Measurements from ENCODE around the gene CEP78.

The CEP78 gene

DNA sequence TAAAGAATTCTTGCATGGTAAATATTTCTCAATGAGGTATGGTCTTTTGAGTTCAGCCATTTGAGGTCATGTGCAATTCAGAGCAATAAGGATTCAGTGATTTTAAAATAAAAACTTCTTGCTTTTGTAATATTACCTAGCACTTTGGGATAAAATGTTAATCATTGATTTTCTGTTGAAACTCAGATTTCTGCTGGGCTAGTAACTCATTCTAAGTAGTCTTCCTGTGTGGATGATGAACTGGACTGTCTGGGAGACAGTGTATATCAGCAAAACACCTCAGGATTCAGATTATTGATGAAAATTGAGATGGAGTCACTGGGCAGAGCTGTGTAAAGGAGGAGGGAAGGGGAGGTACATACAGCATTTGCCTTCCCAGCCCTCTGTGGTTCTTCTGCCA is 50.2 kb downstream of the CEP78 start:
- DNase-seq (ENCODE audit: low read depth in 3 of 3, low spot score in 1 of 3), result no peak

DNA sequence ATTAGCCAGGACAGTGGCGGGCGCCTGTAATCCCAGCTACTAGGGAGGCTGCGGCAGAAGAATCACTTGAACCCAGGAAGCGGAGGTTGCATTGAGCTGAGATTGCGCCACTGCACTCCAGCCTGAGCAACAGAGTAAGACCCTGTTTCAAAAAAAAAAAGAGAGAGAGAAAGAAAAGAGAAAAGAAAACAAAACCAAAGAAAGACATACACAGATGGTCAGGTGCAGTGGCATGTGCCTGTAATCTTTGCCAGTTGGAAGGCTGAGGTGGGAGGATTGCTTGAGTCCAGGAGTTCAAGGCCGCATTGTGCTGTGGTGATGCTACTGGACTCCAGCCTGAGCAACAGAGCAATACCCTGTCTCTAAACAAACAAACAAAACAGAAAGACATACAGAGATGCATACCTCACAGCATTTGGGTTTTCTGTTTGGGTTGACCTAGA is 51.1 kb downstream of the CEP78 start:
- no peak for DNase-seq (ENCODE audit: low read depth in 3 of 3, low spot score in 1 of 3)

DNA sequence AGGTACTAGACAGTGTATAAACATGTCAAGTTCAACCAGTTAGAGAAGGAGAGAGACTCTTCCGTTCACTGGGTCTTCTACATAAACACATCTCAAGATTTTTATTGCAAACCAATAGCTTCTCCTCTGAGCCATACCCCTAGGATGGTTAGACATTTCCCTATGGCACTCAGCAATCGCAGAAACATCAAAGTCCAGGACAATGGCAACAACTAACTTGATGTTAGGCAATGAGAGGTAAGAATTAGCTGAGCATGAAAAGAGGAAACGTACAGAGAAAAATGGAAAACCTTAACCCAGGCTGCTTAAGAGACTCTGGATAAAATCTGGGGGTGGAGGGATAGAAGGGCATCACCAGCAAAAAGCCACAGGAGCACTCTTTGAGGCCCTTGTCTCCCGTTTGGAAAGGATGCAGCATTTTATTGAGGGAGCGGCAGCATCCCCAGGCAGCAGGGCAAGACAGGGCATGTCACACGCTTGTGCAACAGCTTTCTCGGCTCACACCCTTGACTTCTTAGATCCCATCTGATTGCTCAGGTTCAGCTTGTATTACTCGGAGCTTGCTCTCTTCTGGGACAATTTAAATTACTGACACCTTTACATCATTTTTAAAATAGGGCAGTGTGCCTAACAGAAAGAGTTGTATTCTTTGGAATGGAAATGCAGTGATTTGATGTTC is 52.5 kb downstream of the CEP78 start:
- no peak for DNase-seq (ENCODE audit: low read depth in 3 of 3, low spot score in 1 of 3)

DNA sequence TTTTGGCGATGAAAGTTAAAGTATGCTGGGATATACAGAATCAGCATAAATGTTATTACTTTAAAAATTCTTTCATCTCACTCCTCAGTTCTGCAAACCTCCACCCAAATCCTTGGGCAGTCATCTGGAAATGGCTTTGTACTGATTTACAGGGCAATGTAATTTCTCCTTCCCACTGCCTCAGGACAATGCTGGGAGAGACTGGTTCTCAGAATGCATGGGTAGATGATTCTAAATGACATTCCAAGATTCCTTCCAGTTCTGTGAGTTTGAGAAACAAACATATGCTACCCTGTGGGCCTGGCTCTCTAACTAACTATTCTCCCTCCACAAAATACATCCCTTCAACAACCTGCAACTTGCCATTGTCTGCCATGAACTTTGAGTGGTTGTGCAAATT is 53.6 kb downstream of the CEP78 start:
- DNase-seq (ENCODE audit: low read depth in 3 of 3, low spot score in 1 of 3), result no peak

DNA sequence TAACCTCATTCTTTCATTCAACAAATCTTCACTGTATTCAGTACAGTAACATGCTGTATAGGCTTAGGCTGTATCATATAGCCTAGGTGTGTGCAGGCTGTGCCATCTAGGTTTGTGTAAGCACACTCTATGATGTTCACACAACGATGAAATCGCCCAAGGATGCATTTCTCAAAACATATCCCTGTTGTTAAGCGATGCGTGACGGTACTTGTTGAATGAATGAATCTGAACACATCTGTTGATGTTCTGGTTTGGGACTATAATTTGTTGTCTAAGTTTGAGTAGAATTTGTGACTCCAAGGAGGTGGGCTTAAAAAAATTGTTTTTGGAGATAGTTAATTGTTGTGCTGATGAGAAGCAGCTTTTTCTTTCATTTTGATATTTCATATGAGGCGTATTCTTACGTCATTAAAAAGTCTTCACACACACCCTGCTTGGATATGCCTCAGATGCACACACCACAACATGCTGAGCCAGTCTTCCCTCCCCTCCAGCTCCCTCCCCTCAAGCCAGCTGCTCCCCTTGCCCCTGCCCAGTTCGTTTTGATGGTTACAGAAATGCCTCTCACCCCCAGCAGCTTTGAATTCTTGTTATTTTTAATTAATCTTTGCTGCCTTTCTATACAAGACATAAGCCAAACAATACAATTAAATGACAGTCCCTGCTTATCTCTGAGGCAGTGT is 55.5 kb downstream of the CEP78 start:
- DNase-seq (ENCODE audit: low read depth in 3 of 3, low spot score in 1 of 3), result no peak

DNA sequence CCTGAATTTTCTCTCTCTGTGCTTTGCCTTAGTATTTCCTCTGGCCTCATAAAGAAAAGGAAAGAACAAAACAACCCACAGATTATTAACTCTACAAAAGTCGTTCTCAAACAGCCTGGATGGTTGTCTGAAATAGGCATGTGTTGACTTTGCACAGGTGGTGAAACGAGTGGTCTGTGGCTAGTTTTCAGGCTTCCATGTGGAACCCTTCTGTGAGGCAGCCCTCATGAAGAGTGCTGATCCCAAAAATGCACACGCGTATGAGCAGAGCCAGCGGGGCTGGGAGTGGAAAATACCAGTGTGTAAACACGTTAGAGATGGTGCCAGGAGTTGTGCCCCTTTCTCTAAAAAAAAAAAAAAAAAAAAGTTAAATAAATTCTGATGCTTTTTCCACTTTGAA is 56.2 kb downstream of the CEP78 start:
- DNase-seq (ENCODE audit: low read depth in 3 of 3, low spot score in 1 of 3), result no peak

DNA sequence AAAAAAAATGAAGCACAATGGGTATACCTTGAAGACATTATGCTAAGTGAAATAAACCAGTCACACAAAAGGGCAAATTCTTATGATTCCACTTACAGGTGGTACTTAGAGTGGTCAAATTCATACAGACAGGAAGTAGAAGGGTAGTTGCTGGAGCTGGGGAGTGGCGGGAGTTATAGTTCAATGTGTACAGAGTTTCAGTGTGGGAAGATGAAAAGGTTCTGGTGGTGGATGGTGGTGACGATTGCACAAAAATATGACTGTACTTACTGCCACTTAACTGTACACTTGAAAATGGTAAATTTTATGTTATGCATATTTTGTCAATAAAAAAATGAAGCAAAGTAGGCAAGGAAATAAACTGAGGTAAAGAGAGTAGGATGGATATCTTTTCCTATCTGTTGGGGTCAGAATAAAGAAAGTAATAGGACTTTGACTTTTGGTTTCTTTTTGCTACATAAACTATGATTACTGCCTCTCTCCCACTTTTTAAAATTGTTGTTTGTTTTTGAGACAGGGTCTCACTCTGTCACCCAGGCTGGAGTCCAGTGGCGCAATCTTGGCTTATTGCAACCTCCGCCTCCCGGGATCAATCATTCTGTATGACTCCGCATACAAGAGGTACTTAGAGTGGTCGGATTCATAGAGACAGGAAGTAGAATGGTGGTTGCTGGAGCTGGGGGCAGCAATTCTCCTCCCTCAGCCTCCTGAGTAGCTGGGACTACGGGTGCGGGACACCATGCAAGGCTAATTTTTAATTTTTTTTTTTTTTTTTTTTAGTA is 57.0 kb downstream of the CEP78 start:
- no peak for DNase-seq (ENCODE audit: low read depth in 3 of 3, low spot score in 1 of 3)

DNA sequence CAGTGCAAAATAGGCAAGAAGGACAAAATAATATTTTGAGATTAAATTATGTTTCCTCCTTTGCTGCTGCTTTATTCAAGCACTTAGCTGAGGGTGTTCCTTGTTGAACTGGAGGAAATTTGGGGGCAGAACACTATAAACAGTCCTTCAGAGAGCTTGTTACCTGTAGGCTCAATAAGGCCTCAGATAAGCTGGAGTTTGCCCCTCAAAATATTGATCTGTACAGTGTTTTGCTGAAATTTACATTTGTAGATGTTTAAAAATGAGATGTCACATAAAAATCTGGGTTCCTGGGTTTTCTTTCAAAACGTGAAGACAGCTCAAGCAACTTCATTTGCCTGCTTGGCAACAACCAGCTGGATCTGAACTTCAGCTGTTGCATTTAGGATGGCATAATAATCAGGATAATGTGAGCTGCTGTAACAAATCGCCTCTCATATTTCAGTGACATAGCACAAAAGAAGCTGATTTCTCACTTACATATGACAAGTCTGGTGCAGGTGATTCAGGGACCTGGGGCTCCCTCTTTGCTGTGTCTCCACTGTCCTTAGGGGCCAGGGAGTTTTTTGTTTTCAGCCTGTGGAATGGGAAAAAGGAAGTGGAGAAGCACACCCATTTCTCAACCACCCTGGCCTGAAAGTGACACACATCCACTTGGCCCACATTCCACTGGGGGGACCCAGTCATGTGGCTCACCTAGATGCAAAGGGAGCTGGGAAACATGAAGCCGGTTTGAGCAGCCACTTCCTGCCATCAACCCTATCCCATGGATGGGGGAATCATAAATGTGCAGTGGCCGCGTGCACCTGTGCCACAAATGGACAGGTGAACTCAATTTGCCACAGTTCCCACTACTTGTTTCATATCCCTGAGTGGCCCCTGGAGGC is 58.7 kb downstream of the CEP78 start:
- no peak for DNase-seq (ENCODE audit: low read depth in 3 of 3, low spot score in 1 of 3)

DNA sequence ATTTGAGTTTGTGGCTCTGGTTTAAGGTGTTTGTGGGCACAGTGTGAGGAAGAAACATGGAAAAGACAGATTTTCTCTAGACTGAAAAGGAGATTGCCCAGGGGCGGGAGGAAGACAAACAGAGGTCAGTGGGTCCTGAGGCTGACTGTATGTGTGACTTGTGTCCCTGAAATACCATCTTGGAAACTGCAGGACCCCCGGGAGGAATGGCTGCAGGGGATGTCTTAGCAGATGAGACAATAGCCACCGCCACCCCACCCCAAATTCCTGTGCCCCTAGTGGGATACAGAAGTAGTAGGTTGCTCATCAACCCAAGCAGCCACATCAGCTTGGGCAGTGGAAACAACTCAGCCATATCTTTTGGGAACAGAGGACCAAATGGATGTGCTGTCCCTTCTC is 59.3 kb downstream of the CEP78 start:
- DNase-seq (ENCODE audit: low read depth in 3 of 3, low spot score in 1 of 3), result no peak

DNA sequence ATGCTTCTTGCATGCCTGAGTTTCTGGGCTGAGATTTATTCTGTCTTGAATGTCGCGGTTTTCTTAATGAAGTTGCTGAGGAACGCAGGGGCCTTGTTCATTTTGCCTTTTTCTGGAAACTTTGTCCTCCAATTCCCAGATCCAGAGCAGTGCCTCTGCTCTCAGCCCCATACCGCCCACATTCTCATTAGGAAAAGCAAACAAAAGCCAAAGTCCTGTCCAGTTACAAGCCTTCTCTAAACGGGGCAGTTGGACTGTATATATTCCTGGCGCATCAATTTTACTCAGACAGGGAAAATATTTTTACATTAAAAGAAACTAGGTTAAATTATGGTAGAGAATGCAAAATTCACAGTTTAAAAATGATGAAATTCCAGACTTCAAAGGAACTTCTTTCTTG is 59.9 kb downstream of the CEP78 start:
- DNase-seq (ENCODE audit: low read depth in 3 of 3, low spot score in 1 of 3), result no peak

DNA sequence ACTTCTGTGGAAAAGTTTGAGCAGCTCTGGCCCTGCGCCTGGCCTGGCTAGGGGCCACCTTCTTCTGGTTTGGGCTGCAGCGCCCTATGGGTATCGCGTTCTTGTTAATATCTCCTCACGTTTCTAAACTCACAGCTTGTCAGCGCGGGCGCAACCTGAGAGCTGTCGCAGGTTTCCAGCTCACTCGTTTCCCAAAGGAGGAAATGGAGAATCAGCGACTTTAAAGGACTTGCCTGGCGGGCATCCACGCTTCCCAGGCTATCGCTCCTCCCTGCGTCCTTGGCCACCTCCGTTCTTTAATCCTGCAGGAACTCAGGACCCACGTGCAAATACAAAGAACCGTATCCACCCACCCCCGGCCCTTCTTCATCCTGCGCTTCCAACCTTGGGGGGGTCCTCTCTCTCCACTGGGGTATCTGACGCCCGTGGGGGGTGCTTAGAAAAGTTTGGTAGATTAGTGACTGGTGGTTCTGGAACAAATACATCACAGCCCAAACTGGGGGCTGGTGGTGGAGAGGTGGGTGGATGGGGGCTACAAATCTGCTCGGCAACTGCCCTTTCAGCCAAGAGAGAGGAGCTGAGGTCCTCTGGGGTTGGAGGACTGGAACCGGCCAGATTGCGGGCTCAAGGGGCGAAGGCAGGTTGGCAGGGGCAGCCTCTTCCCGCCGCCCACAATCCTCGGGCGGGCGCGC is 60.5 kb downstream of the CEP78 start:
- DNase-seq (ENCODE audit: low read depth in 3 of 3, low spot score in 1 of 3), result peak in 1 of 3 donors; percentile 9

DNA sequence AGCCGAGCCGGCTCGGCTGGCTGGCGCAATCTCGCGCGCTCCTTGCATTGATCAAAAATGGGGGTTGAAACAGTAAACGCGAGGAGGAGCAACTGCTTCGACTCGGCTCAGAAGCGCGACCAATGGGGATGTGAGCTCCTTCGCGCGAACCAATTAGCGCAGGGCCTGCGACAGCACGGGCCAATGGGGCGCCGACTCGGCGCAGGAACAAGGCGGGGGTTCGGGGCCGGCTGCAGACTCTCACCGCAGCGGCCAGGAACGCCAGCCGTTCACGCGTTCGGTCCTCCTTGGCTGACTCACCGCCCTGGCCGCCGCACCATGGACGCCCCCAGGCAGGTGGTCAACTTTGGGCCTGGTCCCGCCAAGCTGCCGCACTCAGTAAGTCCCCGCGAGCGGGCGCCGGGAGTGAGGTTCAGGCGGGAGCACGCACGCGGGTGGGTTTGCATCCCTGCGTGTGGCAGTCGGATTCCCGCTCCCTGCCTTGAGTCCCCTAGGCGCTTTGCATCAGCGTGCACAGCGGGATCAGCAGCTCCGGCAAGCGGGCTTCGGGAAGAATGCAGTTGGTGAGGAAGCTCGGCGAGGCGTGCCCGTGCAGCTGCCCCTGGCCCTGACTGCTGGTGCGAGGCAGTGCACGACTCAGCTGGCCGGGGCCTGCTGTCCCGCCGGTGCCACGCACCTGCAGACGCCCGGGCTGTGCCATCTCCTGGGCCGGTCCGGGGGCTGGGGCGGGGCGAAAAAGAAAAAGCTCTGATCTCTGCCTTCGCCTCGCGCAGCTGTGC is 61.2 kb downstream of the CEP78 start, which contains the start of gene PSAT1:
PSAT1 (plus strand) TSS at position 233 of the 779 bp plus-strand sequence; CDS start at position 319, 86 bp downstream.
- peak; percentile 49 to 77 (median 74) for DNase-seq (ENCODE audit: low read depth in 3 of 3, low spot score in 1 of 3)

DNA sequence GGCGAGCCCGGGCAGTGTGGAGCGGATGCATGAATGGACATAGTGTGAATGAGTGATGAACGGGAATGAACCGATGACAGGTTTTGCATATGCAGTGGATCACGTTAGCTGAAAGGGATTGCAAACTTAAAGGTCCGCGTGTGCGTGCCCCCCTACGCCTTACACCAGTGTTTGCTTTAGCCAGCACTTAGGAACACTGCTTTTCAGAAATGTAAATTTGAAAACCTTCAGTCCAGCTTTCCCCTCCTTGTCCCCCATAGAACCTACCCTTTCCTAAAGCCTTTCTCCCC is 61.7 kb downstream of the CEP78 start:
- DNase-seq (ENCODE audit: low read depth in 3 of 3, low spot score in 1 of 3), result no peak

DNA sequence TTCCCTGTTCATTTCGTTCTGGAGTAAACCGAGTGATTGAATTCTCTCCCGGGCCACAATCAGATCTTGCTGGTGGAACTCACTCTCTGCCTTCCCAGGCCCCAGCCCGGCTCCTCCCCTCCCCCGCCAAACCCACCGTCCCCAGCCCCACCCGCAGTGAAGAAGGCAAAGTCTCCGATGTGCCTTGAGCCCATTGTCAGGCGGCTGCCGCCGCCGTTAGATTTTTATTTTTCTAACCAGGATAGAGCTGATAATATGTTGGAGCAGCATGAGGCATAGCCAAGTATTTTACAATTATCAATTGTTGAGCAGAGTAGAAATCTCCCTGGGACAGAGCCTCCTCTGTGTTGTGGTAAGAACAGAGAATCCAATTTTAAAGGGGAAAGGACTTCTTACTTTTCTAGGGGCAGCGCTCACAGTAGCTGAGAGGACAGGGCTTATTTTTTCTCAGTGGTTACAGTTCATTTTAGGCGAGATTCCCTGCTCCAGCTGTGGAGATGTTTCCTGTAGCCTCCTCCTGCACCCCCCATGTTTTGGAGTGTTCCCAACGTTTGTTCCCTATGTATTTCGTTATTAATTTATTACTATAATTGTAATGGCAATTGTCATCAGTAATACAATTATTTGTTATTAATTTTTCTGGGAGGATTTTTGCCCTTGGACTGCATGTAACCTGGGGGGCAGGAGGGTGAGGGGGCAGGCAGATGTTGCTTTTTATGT is 62.3 kb downstream of the CEP78 start:
- DNase-seq (ENCODE audit: low read depth in 3 of 3, low spot score in 1 of 3), result peak in 1 of 3 donors; percentile 16

DNA sequence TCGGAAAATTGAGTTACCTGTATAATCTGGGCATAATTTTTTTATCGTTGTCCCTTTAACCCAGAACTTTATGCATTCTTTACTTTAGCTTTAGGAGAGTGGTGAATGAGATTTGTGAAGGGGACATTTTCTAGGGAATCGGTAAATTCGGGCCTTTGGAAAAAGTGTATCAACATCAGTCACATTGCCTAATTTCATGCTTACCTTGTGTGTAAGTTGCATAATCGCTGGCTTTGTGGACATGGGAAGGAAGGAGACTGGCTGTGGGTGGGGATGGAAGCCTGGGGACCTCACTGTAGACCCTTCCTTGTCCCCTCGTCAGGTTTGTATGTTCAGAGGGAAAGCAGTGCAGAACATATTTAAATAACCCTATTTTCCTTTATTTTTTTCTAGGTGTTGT is 64.3 kb downstream of the CEP78 start:
- DNase-seq (ENCODE audit: low read depth in 3 of 3, low spot score in 1 of 3), result no peak

DNA sequence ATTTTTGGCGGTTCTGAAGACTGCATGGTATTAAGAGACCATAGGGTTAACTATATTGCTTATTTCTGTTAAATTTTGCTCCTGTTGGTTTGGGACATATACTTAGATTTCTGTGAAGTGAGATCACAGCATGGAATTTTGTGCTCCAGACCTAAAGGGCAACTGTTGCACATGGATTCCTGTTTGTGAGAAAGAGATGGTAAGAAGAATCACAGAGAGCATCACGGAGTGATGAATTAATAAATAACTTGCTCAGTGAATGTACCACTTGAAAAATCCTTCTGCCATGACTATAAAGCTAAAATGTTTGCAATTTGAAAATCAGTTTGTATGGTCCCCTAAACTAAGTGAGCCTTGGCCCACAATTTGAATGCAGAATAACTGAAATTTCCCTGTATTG is 65.6 kb downstream of the CEP78 start:
- DNase-seq (ENCODE audit: low read depth in 3 of 3, low spot score in 1 of 3), result no peak

DNA sequence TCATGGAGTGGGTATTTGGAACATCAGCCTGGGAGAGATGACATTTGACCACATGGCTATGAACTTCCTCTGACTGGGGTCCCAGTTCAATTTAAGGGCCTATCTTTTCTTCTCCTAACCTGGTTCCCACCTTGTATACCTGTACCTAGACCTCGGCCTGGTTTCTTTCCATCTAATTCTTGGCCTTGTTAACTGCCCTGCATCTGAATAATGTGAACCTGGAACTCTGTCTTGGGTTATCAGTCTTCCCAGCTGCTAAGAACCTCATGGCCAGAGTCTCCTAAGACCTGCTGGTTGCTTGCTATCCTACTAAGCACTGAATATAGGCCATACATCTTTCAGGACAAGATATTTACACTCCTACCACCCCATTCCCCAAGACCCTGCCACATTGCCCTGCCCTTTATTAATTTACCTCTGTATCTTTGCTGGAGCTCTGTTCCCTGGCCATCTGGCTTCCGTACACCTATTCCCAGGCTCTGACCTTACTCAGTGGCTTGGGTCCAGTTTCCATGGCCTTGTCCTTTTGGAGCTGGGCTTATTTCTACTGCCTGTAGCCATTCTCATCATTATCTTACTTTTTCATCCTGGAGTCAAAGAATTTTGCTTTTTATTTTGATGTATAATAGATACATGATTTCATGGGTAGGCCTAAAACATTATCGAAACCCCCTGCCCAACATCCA is 67.6 kb downstream of the CEP78 start:
- DNase-seq (ENCODE audit: low read depth in 3 of 3, low spot score in 1 of 3), result no peak

DNA sequence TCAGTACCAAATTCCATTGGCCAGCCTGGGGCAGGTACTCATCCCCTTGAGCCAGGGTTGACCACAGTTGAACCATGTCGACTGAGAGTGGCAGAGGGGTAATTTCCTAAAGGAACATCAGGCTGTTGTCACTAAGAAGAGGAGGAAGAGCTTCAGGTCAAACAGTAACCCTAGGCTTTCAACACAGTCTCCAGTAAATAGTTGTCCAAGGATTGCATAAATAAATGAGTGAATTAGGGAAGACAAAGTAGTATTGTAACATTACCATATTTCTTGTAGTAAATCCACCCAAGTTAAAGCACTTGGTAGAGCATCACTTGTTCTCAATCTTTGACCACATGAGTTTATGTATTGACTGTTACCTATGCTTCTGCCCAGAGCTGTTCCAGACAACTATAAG is 68.5 kb downstream of the CEP78 start:
- no peak for DNase-seq (ENCODE audit: low read depth in 3 of 3, low spot score in 1 of 3)

Measured in stimulated activated CD4-positive, alpha-beta T cell treated with anti-CD3 and anti-CD28 coated beads, TNF-alpha, amount 100 ng/mL, for 1 hour (primary cell).